Measurements from ENCODE around the gene ALG1.
A peak's percentile ranks its signal among the peaks of the same experiment; 100 is the strongest.
"Not testable (repeated sequence)": the region's sequence is repeated elsewhere in the genome, so short reads cannot be mapped to it uniquely, and the experiment has no call there.

The ALG1 gene

DNA sequence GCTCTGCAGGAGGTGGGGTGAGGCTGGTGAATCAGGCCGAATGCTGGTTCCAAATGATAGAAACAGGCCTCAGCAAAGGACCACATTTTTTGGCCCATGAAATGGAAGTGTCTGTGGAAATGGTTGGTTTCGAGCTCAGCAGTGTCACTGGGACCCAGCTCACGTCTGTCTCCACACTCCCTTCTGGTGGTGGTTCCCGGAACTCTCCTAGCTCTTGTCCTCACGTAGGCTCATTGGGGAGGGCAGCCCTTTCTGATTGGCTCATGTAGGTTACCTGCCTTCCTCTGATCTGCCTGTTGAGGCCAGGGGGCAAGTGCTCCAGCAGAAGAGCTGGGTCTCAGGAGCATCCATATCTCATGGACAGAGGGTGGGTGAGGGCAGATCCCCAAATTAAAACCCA lies 4.0 kb downstream of the ALG1 start:
- DNase-seq = no peak

DNA sequence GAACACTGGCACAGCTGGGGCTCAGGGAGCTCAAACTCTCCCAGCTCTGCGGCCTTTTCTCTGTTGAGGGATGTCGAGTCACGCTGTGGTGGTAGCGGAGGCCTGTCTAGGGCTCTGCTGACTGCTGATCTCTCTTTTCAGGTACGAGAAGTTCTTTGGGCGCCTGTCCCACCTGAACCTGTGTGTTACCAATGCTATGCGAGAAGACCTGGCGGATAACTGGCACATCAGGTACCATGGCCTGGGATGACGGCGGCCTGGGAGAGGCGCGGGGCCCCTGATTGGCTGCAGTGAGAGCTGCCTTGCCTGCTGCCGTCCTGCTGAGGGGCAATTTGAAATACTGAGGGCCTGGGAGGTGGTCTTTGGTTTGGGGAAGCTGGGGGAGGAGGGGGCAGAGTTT lies 5.7 kb downstream of the ALG1 start:
- no peak for DNase-seq

DNA sequence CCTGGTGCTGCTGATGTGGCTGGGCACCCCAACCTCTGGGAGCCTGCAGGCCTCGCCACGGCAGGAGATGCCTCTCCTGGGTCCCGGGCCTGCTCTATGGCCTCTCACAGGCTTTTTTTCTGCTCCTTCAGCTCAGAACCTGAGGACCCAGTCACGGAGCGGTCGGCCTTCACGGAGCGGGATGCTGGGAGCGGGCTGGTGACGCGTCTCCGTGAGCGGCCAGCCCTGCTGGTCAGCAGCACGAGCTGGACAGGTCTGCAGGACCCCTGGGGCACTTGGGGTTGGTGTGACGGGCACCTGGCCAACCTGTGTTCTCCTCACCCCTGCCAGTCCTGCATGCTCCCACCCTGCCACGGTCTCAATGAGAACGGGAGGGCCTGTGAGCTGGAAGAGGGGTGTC lies 7.0 kb downstream of the ALG1 start:
- DNase-seq = no peak

DNA sequence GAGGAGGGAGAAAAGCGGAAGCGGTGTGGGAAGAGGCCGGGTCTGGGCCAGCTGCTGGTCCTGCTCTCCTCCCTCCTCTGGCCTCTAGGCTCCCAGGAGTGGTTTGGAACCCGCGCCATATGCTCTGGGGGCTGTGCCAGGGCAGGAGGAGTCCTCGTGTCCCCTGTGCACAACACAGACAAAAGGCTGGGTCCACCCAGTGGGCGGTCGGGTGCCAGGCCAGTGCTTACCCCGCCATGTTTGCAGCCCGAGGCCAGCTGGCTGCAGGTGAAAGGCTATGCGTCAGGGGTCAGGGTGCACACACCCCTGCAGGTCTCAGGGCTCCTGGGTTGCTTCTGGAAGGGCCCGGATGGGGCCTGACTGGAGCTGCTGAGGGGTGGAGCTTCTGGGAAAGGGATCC lies 8.8 kb downstream of the ALG1 start:
- not testable (repeated sequence) for DNase-seq

DNA sequence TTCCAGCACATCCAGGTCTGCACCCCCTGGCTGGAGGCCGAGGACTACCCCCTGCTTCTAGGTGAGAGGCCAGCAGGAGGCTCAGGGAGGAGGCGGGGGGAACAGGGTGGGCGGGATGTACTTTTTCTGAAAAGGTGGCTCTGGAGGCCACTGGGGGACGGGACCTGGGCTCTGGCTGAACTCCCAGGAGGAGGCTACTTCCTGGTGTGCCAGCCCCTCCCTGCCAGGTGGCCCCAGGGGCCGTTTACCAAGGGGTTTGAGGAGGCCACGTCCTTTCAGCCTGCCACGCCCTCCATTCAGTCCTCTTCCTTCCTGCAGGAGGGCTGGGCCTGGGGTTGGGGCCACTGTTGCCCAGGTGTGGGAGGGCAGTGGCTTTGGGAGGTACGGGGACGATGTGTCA lies 9.4 kb downstream of the ALG1 start:
- not testable (repeated sequence) for DNase-seq

DNA sequence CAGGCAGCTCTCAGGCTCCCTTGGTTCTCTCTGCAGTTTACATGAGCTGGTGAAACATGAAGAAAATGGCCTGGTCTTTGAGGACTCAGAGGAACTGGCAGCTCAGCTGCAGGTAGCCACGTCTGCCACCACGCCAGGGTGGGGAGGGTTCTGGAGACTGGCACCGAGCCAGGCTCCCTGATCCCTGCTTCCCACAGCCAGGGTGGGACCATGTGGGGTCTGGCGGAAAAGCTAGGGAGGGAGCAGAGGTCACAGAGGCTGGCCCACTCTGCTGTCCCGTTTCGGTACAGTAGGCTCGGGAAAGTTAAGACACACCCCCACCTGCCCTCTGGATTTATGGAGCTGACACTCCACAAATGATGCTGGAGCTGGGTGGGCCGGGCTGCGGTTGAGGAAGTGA lies 12.0 kb downstream of the ALG1 start:
- not testable (repeated sequence) for DNase-seq

DNA sequence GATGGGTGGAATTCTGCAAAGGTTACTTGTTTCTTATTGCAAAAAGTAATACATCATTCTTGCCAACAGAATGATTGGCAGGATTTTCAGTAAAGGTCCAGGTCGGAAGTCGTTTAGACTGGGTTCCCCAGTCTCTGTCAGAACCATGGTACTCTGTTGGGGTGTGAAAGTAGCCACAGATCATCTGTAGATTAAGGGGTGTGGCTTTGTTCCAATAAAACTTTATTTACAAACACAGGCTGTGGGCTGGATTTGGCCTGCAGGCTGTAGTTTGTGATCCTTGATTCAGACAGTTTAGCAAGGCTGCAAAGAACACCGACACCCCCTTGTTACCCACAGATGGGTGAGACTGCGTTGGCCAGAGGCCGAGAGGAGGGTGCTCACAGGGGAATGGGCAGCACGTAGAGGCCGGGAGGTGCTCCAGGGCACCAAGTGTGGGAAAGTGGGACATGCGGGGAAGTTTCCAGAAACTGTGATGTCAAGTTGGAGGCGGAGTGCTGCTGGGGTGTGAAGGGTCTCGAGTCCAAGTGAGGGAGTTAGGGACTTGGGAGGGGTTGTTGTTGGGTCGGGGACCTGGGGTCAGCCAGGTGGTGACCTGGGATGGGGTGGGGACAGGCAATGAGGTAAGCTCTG lies 12.6 kb downstream of the ALG1 start:
- not testable (repeated sequence) for DNase-seq

DNA sequence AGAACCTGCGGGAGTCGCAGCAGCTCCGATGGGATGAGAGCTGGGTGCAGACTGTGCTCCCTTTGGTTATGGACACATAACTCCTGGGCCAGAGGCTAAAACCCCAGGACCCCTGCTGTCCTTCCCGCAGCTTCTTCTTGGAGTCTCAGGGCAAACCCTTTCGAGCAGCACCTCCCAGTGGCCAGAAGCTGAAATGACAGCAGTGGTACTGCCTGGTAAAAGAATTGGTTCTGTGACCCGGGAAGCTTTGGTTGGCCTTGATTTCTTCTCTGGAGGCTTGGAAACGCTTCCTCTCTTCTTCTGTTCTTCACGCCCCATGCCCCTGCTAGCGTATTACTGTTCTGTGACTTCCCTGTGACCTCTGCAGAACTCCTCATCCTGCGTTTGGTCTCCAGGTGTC lies 13.2 kb downstream of the ALG1 start:
- DNase-seq = peak; percentile 40

DNA sequence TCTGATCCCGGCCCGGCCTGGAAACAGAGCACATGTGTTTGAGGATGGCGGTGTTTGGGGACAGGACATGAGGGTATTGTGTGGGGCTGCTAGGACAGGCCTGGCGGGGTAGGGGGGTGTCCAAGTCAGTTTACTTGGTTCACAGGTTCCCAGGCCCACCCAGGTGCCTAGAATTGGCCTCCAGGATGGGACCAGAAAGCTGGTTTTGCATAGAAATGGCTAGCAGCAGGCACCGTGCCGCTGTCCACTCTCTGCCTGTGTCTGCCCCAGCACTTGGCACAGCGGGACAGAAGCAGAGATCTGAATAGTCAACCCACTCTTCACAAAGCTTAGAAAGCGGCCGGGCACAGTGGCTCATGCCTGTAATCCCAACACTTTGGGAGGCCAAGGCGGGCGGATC lies 14.1 kb downstream of the ALG1 start:
- not testable (repeated sequence) for DNase-seq

DNA sequence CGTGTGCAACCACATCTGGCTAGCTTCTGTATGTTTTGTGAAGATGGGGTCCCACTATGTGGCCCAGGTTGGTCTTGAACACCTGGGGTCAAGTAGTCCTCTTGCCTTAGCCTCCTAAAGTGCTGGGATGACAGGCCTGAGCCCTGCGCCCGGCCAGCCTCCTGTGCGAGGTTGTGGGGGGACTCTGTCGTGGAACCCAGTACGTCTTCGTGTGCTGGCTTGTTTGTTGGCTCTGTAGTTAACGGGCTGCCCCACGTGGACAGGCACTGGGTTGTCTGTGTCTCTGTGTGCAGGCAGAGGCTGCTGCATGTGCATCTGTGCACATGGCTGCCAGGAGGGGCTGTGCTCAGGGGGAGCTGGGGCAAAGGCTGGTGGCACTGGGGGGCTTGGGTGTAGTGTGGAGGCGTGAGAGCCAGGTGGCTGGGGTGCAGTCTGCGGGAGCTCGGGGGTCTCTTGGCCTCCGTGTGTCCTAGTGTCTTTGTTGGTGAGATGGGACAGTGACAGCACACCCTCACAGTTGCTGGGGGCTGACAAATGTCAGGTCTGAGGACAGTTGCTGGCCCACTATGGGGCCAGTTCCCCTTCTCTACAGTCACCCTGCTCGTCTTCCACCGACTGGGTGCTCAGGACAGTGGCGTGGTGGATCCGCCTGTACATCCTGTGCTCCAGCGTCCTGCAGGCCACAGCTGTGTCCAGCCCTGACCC lies 16.6 kb downstream of the ALG1 start:
- DNase-seq = not testable (repeated sequence)

DNA sequence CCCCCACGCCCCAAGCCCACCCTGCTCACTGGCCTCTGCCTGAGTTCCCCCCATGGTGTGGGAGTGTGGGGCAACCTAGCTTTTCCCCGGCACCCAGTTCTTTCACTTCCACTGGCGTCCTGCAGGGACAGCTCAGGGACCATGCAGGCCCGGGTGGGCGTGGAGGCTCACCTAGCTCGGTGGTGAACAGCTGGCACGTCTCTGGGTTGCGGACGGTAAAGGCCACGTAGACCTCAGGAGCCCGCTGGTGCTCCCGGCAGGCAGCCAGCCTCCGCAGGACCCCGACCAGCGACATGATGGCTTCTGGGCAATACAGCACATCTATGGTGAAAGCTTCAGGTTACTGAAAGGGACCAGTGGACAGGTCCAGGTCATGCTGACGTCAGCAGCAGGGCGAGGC lies 17.3 kb downstream of the ALG1 start:
- DNase-seq = not testable (repeated sequence)

DNA sequence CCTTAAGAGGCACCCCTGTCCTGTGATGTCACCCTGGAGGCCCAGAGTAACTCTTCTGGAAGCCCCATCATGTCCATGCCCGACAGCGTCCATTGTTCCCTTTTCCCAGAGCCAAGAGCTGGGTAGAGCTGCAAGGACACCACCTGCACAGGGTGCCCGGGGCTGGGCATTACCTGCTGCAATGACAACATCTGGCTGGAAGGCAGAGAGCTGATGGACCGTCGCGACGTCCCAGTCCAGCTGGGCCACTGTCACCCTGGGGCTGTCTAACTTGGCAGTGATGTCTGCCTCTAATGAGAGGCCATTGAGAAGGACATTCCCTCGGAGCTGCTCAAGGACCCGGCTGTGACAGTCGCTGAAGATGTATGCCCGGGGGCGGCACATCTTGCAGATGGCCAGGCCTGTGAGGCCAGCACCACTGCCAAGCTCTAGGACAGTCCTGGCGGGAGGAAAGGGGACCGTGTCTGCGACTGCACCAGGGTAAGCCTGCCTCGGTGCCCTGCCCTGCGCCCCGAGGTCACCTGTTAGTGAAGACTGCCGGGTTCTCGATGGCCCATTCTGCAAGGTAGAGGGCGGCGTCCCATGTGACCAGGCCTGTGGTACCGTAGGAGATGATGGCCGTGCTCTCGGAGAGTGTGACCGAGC lies 18.4 kb downstream of the ALG1 start:
- not testable (repeated sequence) for DNase-seq

DNA sequence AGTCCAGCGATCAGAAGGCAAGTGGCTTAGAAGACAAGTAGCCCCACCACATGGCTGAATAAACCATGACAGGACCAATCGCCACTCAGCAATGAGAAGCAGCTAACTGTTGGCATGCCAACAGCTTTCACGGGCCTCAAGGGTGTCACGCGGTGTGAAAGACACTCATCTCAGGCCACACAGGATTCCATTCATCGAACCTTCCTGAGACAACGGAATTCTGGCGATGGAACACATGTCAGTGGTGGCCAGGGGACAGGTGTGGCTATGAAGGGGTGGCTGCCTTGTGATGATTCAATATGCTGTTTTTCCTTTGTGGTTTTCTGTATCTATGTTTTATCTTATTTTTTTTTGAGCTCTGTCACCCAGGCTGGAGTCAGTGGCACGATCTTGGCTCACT lies 18.9 kb downstream of the ALG1 start:
- DNase-seq = not testable (repeated sequence)

DNA sequence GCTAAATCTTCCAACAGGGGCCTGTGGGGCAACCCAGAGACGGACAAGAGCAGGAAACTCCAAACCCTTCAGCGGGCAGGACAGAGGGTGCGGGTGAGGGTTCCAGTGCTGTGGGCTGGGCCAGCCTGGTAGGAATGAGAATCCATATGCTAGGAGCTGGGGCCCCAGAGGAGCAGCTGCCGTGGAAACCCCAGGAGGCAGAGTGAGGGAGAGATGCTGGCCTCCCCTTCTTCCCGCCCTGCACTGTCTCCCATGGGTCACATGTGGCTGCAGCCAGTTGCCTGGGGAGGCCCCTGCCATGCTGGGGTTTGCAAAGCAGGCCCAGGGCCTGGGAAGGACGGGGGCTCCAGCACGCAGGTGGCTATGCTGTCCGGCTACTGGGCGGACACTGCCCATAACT lies 21.4 kb downstream of the ALG1 start:
- not testable (repeated sequence) for DNase-seq

DNA sequence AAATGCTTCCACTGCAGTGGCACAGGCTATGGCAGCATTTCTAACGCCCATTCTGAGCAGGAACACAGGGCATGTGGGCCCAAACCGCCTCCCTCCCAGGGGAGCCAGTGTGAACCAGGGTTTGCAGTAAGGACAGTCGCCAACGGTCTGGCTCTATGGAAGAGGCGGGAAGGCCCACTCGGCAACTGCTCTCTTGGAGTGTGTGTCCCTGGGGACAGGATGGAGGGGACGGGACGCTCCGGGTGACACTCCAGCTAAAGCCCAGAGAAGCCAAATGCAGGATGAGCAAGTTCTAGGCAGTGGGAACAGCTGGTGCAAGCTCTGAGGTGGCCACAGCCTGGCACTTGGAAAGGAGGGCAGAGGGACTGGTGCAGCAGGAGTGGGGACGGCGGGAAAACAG lies 22.1 kb downstream of the ALG1 start:
- DNase-seq = not testable (repeated sequence)

DNA sequence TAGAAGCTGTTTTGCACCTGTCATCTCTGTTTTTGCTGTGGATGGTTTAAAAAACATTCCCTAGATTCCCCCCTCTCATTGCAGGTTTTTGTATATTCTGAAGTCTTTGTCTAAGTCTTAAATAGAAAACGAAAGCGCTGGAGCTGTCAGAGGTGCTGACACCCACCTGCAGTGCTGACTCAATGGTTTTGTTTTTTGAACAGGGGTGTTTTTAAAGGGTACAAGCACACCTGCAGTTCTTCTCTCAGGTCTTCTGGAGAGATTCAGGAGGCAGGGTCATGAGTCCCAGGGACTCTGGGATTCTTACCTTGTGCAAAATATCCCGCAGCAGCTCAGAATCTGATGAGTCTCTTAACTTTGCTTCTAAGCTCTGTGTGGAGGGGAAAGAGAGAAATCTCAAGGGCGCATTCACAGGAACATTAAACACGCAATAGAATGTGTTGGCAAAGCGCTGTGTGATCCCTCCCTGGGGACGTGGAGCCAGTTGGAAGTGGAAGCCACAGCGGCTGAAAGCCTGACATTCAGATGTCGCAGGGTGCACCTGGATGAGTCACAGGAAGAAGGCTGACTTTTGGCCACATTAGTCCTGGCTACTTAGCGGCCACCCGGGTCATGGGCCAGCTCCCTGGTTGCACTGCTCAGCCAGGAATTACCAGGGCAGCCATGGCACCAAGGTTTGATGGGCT lies 23.6 kb downstream of the ALG1 start:
- not testable (repeated sequence) for DNase-seq

DNA sequence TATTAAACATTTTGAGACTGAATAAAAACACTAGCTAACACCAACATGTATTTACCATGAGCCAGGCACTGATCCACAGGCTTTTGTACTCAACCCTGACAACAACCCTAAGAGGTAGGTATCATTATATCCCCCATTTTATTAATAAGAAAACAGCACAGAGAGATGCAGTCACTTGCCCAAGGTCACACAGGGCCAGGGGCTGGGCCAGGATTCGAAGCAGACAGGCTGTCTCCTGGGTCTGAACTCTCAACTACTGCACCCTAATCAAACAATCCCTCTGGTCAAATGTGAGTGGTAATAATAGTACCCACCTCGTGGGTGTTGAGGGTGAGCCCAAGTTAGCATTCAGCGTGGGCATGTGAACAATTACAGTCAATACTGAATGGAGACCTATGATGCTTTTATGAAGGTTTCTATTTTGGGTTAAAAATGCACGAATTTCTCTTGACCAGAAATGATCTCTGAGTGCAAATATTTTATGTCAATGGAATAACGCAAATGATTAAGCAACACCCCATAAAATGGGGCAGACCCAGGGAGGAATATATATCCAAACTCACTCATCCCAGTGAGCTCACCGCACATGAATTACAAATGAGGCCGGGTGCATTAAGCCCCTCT lies 24.9 kb downstream of the ALG1 start:
- not testable (repeated sequence) for DNase-seq

DNA sequence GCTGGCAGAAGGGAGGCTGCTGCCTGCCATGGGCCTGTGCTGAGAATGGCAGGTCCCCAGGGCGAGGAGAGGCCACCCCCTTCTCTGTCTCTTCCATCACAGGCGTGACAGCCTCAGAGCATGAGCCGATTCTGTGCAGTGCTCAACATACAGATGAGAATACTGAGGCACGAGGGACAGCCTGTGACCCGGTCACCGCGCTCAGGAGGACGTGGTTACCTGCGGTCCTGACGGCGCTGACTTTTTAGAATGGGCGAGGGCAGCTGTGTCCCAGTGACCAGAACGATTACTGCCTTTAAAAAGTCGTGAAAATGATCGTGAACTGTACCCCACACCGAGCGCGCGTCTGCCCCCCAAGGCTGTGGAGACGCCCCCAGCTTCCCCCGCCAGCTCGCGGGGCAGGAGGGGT lies 25.4 kb downstream of the ALG1 start:
- peak; percentile 29 for DNase-seq

DNA sequence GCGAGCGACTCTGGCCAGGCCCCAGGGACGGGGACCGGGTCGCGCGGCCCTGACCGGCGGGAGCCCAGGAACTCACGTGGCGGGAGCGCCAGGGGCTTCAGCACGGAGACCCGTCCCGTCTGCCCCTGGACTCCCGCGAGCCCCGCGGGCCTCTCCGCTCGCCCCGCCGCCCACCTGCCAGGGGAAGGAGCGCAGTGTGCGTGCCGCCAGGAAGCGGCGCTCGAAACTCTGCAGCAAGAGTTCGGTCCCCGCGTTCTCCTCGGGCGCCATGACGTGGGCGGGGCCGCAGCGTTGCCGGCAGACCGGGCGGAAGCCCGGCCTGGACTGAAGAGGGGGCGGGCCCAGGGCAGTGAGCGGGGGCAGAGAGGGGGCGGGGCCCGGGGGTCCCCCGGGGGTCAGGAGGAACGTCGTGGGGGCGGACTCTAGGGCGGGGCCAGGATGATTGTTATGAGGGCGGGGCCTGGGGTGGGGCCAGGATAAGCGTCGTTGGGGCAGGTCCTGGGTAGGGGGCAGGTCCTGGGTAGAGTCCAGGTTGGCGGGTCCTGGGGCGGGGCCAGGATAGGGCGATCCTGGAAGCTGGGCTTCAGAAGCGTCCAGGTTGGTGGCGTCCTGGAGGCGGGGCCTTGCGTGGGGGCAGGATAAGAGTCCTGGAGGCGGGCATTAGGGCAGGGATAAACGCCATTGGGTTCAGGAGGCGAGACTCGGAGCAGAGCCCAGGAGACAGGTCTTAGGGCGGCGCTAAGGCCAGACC lies 26.0 kb downstream of the ALG1 start, which contains the start of gene EEF2KMT:
TSS of gene EEF2KMT (minus strand) at position 326 of the 751 bp plus-strand sequence. CDS start at position 270, 56 bp downstream.
- peak; percentile 90 for DNase-seq

DNA sequence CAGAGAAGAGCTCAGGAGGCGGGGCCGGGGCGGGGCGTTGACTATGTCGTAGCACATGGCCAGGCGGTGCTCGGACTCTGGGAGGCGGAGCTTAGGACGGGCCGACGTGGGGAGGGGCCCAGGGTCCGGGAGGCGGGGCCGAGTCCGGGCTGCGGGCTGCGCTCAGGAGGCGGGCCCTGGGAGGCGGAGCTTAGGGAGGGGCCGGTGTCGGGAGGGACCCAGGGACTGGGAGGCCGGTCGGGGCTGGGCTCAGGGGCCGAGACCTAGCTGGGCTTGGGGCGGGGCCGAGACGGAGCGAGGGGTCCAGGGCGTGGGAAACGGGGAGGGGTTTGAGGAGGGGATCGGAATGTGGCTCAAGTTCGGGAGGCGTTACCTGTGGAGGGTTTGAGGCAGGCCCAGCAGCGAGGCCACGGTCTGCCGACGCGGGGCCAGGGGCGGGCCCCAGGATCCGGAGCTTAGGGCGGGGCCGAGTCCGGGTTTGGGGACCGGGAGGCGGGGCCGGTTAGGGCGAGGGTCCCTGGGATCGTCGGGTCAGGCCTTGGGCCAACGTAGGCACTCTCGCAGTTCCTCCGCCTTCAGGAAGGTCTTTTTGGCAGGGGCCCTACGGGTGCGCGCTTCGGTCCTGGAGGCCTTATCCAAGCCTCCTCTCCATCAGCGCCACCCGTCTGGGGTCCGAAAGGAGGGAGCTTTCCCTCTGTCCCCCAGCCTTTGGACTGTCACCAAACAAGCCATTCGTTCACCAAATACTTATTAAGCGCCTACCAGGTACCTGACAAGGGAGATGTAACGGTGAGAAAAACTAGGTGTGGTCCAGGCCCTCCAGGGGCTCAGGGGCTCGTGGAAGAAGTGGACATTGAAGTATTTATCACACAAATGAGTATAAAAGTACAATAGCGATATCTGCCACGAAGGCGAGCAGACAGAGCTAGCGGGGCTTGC lies 26.8 kb downstream of the ALG1 start:
- DNase-seq = peak; percentile 51

DNA sequence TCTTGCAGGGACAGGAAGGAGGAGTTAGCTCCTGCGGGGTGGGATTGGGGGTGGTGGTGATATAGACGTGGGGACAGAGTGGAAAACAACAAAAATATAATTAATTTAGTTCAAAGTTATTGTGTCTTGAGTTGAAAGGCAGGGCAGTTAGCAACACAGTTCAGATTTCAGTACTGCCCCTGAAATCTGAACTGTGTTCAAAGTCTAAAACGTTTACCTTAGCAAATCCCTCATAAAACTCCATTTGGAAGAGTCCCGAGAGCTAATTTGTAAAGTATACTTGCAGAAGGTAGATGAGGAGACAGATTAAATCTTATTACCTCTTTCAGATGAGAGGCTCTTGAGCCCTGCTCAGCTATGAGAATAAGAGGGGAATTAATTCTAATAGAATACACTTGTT lies 27.5 kb downstream of the ALG1 start:
- DNase-seq = not testable (repeated sequence)

All from effector CD4-positive, alpha-beta T cell (primary cell).